Measurements from ENCODE around the gene DCLK2.

Gene DCLK2

DNA sequence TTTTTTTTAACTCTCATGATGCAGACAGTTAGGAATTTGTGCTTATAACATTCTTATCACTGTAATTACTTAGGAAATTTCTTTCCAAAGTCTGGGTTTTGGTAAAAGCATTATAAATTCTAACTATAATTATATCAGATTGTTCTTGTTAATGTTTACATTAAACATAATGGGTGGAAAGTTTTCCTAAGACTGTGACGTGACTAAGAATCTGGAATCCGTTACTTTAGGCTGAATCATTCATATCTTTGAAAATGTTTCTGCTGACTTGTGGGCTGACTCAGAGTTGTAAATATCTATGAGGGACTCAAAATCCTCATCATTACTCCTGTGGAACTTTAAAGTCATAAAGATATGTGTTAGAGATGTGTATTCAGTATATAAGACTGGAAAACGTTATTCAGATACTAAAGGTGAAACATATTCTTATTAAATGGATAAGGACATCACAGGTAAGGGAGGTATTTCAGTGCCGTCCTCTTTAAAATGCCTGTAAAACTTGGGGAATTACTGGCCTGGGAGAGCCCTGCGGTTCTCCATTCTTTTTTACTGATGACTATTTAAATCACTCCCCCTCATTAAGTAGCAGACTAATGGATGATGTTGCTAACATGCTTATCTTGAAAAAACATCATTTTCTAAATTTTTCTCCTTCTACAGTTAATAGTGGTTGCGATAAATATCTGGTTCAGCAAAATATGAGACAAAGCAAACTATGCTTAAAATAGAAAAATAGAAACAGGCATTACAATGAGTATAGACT lies 159.0 kb downstream of the DCLK2 start:
- H3K4me1 Mint-ChIP-seq, result peaks cover 24% of the 10 kb centered on the region
- H3K27ac Mint-ChIP-seq, result peak overlapping the region in 2 of 3 experiments; percentile 24 to 37
- no peaks in the 10 kb centered on the region for H3K9me3 Mint-ChIP-seq
- H3K4me3 Mint-ChIP-seq, result no peak overlapping the region
- H3K27me3 Mint-ChIP-seq (ENCODE audit: low read depth), result peaks cover 7% of the 10 kb centered on the region
- TF ChIP-seq, protein P1, sequence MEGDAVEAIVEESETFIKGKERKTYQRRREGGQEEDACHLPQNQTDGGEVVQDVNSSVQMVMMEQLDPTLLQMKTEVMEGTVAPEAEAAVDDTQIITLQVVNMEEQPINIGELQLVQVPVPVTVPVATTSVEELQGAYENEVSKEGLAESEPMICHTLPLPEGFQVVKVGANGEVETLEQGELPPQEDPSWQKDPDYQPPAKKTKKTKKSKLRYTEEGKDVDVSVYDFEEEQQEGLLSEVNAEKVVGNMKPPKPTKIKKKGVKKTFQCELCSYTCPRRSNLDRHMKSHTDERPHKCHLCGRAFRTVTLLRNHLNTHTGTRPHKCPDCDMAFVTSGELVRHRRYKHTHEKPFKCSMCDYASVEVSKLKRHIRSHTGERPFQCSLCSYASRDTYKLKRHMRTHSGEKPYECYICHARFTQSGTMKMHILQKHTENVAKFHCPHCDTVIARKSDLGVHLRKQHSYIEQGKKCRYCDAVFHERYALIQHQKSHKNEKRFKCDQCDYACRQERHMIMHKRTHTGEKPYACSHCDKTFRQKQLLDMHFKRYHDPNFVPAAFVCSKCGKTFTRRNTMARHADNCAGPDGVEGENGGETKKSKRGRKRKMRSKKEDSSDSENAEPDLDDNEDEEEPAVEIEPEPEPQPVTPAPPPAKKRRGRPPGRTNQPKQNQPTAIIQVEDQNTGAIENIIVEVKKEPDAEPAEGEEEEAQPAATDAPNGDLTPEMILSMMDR (IDR thresholded peaks at IDR 0.05; ENCODE audit: unreplicated experiment in 3 of 3), result no peak
- peaks cover 23% of the 10 kb centered on the region for H3K36me3 Mint-ChIP-seq (ENCODE audit: low read depth)

DNA sequence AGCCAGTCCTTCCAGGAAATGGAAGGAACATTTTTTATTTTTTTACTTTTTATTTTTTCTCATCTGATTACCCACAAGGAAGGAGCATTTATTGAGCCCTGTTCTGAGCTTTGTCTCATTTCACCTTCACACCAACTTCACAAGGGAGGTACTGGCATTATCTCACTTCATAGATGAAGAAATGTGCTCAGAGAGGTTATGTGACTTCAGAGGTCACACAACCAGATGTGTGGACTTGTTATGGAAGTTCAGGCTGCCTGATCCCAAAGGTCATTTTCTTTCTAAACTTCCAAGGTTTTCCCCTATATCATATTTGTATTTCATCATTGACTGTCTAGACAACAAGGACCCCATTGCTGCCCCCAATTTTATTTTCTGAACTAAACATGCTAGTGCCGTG lies 160.3 kb downstream of the DCLK2 start:
- H3K4me1 Mint-ChIP-seq, result peaks cover 24% of the 10 kb centered on the region
- H3K27me3 Mint-ChIP-seq (ENCODE audit: low read depth), result peaks cover 7% of the 10 kb centered on the region
- H3K27ac Mint-ChIP-seq, result no peak overlapping the region
- no peaks in the 10 kb centered on the region for H3K9me3 Mint-ChIP-seq
- H3K4me3 Mint-ChIP-seq, result no peak overlapping the region
- H3K36me3 Mint-ChIP-seq (ENCODE audit: low read depth), result peaks cover 14% of the 10 kb centered on the region
- TF ChIP-seq, protein P1 (IDR thresholded peaks at IDR 0.05; ENCODE audit: unreplicated experiment in 3 of 3), result no peak

DNA sequence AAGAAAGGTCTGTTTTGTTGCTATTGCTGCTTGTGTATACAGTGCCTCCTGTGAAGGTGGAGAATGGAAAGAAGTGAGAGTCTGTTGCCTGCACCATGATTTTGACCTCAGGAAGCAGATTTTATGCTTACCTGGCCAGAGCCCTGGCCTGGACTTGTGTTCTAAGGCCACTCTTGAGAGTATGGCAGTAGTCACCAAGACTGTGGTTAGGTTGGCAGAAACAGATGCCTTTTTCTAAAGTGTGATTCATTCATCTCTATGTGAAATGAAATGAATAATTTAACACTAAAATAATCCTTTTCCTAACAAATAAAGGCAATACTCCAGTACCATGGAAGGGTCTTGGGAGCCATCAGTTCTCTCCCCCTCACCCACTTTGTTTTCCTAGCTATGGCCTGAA lies 161.8 kb downstream of the DCLK2 start:
- Mint-ChIP-seq H3K27ac (no peak overlapping the region), H3K4me1 (peaks cover 33% of the 10 kb centered on the region), H3K9me3 (no peaks in the 10 kb centered on the region), H3K4me3 (no peak overlapping the region), H3K36me3 (ENCODE audit: low read depth) (peaks cover 8% of the 10 kb centered on the region), H3K27me3 (ENCODE audit: low read depth) (peaks cover 7% of the 10 kb centered on the region)
- TF ChIP-seq, protein P1 (IDR thresholded peaks at IDR 0.05; ENCODE audit: unreplicated experiment in 3 of 3), result no peak

DNA sequence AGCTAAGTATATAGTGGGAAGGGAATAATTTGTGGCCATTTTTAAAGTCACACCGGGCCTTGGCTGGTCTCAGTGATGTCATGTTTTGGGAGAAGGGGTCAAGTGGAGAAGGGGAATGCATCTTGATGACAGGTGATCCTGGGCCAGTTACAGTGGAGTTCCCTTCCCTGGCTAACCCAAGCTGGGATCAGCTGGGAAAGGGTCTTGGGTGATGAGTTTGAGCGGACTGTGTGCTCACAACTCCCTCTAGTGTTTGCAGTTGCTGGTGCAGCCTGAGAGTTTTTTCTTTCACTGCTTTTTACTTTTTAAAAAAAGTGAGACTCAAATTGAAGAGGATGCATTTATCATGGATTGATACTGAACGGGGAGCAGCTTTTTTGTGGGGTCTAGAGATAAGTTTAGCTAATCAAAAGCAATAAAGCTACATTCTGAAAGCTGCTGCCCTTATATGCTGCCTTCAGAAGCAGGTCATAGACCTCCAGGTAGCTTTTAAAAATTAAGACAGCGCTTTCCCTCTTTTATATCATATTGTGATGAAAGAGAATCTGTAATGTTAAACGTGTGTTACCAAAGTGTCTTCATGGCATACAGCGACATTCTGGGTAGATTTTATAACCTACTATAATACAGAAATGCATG lies 164.7 kb downstream of the DCLK2 start:
- Mint-ChIP-seq H3K36me3 (ENCODE audit: low read depth) (peaks cover 12% of the 10 kb centered on the region), H3K9me3 (no peaks in the 10 kb centered on the region), H3K4me1 (peaks cover 11% of the 10 kb centered on the region), H3K27me3 (ENCODE audit: low read depth) (peaks cover 12% of the 10 kb centered on the region), H3K27ac (peak overlapping the region in 1 of 3 experiments; percentile 49), H3K4me3 (no peak overlapping the region)
- TF ChIP-seq, protein P1 (IDR thresholded peaks at IDR 0.05; ENCODE audit: unreplicated experiment in 3 of 3), result peak; percentile 86 to 91 (median 90)

DNA sequence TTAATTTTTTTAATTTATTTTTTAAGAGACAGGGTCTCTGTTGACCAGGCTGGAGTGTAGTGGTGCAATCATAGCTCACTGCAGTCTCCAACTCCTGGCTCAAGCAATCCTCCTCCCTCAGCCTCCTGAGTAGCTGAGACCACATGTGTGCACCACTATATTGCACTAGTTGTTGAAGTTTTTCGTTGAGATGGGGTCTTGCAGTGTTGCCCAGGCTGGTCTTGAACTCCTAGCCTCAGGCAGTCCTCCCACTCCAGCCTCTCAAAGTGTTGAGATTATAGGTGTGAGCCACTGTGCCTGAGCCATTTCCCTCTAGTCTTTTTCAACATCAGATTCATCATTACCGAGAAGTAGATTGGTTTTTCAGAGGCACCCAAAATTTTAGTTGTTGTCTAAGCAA lies 165.7 kb downstream of the DCLK2 start:
- no peak overlapping the region for H3K4me3 Mint-ChIP-seq
- peaks cover 12% of the 10 kb centered on the region for H3K36me3 Mint-ChIP-seq (ENCODE audit: low read depth)
- H3K27me3 Mint-ChIP-seq (ENCODE audit: low read depth), result peaks cover 12% of the 10 kb centered on the region
- H3K4me1 Mint-ChIP-seq, result peaks cover 11% of the 10 kb centered on the region
- no peaks in the 10 kb centered on the region for H3K9me3 Mint-ChIP-seq
- no peak overlapping the region for H3K27ac Mint-ChIP-seq
- TF ChIP-seq, protein P1 (IDR thresholded peaks at IDR 0.05; ENCODE audit: unreplicated experiment in 3 of 3), result no peak
